GM19351 (cell line): ENCODE results near the gene WDSUB1.
A peak's percentile ranks its signal among the peaks of the same experiment; 100 is the strongest.

ENCODE experiments used
- ATAC-seq: cut with Tn5 transposase; IDR thresholded peaks from one replicate; pipeline ENCODE4 v1.9.1; 2021; ENCODE audit warnings: mild to moderate bottlenecking, moderate library complexity; ENCODE audit not compliant: unreplicated experiment

The WDSUB1 gene

DNA sequence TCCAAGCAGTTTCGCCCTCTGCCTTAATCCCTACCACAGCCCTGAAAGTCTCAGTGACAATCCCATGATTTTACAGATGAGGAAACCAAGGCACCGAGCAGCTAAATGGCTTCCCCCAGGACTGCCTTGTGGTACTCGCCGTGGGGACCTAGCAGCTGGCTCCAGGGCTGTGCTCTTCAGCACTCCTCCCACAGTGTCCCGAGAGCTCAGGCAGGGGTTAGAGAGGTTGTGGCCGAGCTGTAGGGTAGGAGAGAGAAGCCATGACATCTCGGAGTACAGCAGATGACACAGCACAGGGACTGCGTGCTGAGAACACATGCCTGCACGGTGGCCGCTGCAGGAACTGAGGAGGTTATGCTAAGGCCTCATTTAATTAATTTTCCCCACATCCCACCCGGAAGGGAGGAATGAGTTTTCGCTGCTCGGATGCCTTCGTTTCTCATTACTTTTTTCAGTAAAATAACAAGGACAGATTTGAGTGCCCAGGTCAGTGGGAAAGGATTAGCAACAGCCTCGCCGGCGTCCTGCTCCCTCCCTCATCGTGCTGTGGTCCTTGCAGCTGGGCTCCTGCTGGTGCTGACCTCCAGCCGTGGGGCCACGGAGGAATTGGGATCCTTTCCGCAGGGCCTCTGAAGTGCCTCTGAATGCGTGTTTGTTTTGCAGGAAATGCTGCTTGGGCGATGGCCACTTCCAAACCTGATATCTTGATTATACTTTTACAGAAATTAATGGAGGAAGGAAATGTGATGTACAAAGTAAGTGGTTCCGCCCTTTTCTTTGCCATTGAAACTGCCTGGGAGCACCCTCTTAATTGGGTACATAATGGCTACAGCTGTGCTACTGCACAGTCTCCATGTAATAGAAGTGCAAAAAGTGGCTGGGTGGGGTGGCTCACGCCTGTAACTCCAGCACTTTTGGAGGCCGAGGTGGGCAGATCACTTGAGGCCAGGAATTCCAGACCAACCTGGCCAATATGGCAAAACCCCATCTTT lies 61.2 kb downstream of the WDSUB1 start:
- ATAC-seq = no peak

DNA sequence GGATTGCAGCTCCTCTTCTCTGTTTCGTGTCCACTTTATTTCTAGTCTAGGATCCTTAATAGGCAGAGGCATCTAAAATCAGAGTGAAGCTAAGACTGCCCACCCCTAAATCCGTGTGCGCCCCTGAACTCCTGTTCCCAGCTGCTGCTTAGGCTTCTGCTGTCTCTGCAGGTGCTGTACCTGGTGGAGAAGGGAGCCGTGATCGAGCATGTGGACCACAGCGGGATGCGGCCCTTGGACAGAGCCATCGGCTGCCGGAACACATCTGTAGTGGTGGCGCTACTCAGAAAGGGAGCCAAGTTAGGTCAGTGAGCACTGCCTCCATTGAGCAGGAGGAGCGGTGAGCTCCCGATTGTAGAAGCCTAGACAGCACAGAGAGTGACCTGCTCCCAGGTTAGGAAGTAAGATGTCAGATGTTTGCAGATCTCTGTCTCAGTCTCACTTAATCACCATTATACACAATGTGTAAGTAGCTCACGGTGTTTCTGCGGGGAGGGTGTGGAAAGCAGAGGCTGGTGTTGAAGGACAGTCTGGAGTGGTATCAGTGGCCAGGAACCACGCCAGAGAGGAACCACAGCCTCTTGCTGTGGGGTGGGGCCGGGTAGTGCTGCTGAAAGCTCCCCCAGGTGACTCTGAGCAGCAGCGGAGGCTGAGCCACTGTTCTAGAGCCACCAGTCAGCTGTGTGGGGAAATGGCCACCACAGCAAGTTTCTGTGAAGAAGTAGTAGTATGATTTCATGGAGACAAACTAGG lies 62.3 kb downstream of the WDSUB1 start:
- no peak for ATAC-seq

GRCh38 chr2:159219394-159219998 lies 67.0 kb downstream of the WDSUB1 start:
- no peak for ATAC-seq

- ATAC-seq = no peak
These were observed 68.1 kb downstream of the WDSUB1 start for GRCh38 chr2:159218389-159218788.

GRCh38 chr2:159217676-159218075 lies 68.8 kb downstream of the WDSUB1 start:
- no peak for ATAC-seq

- ATAC-seq = no peak
These were observed 71.4 kb downstream of the WDSUB1 start for GRCh38 chr2:159215116-159215515.

- no peak for ATAC-seq
These were observed 72.1 kb downstream of the WDSUB1 start for GRCh38 chr2:159214325-159214865.

- no peak for ATAC-seq
These were observed 73.2 kb downstream of the WDSUB1 start for GRCh38 chr2:159213296-159213695.

DNA sequence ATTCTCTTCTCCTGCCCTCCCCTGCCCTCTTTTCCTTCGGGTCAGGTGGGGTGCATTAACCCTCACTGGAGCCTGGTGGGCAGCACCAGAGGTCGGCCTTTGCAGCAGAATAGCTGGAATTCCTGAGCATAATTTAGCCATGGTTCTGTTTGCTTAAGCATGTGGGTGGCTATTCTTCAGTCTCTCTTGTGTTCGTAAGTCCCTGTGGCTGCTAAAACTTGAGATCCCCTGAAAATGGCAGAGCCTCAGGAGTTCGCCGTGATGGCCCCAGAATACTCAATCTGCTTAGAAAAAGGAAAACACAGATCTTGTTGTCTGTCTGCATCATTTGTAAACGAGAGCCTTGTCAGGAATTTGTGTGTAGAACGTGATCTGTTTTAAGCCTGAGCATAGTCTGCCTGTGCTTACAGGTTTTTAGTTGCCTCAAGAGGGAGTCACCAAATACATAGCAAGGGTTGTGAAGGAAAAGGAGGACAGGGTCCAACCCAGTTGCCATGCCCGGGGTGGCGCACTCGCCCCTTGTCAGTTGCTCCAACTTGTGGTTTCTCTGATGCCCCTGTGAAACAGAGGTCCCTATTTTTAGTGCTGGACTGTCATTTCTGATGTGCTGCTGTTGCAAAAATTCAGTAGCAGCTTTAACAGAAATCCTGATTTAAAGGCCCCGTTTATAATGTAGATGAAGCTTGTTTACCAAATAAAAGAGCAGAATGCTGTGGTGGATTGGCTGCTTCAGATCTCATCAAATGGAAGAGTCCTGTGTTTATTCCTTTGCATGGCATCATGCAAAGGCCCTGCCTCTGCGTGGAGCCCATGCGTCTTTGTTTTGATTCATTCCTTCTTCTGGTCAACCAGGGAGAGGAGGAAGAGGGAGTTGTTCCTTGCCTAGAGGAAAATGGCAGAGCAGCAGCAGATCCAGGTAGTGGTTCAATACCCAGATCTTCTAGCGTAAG lies 74.8 kb downstream of the WDSUB1 start:
- no peak for ATAC-seq

DNA sequence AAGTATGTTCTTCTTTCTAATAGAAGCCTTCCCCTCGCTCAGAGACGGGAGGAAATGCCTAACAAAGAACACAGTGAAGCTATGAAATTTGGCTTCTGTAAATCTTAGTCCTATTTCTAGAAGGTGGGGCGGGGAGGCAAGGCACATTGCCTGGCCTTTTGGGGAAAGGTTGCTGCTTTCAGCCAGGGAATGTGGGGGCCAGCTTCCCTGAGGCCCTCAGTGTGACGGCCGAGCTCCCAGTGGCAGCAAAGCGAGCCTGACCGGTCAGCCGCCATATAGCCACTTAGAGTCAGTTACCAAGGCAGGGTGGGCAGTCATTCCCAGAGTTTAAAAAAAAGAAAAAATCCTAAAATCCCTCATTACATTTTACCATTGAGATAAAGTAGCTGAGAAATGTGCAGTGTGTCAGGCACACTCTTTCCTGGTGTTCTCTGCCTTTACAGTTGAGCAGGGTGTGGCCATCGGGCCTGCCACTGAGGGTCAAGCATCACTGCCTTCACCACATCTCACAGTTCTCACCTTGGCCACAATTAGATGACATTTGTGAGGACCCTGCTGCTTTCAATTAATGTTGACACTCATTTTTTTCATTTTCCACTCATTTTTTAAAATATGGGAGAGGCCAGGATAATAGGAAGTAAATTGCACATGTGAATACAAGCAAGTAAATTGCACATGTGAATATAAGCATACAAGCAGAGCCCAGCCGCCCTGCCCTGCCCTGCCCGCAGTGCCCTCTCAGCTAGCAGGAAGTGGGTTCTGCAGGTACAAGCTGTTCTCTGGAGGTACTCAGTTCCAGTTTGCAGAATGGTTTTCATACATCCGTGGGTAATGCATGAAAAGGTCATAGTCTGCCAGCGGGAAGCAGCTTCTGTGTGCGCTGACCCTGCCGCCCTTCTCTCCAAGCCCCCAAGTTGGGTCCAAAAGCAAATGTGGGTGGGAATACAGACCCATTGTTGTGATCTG lies 76.9 kb downstream of the WDSUB1 start:
- ATAC-seq = peak; percentile 86

GRCh38 chr2:159208438-159208837 lies 78.1 kb downstream of the WDSUB1 start:
- no peak for ATAC-seq

DNA sequence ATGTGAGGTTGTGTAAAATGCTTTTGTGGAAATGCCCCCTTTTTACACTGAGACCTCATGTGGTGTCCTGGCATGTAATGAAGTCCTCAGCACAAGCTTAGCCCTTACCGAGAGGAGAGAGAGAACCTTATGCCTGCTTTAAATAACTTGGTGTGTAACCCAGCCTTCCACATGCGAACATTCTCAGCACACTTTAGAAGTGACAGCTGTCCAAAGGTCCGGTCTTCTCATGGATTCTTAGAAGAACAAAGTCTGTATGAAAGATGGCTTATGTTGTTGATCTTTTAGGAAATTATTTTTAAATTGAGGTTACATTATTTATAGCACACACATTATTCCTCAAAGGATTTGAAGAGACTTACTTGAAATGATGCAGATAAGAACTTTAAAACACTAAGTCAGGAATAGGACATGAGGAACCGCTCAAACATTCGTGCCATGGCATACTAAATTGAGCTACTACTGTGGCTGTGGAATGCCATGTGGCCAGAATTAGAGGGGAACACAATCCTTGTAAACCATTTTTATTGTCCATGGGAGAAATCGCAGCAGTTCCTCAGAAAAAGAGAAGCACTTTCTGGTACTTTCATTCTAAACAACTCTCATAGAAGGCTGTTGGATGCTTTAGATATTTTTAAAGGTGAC lies 79.6 kb downstream of the WDSUB1 start:
- no peak for ATAC-seq

GRCh38 chr2:159204381-159205144 lies 81.9 kb downstream of the WDSUB1 start:
- ATAC-seq = no peak

DNA sequence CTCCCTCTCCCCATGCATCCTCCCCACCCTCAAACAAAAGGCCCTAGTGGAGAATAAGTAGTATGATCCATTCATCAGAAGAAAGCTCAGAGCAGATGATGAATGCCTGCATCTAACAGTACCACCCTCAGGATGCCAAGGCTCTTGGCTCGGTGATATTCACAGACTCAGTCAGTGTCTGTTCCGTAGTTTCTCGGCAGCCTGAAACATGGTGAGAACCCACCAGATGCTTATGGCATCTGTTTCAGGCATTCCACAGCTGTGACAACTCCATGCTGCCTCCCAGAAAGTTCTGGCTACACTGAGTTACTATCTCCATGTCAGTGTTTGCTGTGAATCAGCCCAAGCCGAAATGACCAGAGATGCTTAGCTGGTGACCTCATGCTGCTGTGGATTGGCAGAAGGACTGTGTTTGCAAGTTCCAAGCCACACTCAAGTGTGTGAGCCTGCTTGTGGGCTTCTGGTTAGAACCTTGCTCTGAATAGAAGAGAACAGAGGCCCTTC lies 83.9 kb downstream of the WDSUB1 start:
- ATAC-seq = no peak

- ATAC-seq = peak; percentile 99
These were observed 85.0 kb downstream of the WDSUB1 start for GRCh38 chr2:159201360-159202063.

- no peak for ATAC-seq
These were observed 86.0 kb downstream of the WDSUB1 start for GRCh38 chr2:159200498-159200897.
